ENCODE results near the gene COL5A3.

DNA sequence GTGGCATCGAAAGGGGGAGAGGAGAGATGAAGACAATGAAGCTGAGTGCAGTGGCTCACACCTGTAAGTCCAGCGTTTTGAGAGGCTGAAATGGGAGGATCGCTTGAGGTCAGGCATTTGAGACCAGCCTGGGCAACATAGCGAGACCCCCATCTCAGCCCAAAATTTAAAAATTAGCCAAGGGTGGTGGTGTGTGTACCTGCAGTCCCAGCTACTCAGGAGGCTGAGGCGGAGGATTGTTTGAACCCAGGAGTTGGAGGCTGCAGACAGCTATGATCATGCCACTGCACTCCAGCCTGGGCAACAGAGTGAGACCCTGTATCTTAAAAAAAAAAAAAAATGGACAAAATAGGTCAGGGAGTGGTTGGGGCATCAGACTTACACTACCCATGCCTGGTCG lies 10.5 kb upstream of the COL5A3 start:
- TF ChIP-seq POLR2A (IDR thresholded peaks at IDR 0.05): no peak
- TF ChIP-seq, protein P1, sequence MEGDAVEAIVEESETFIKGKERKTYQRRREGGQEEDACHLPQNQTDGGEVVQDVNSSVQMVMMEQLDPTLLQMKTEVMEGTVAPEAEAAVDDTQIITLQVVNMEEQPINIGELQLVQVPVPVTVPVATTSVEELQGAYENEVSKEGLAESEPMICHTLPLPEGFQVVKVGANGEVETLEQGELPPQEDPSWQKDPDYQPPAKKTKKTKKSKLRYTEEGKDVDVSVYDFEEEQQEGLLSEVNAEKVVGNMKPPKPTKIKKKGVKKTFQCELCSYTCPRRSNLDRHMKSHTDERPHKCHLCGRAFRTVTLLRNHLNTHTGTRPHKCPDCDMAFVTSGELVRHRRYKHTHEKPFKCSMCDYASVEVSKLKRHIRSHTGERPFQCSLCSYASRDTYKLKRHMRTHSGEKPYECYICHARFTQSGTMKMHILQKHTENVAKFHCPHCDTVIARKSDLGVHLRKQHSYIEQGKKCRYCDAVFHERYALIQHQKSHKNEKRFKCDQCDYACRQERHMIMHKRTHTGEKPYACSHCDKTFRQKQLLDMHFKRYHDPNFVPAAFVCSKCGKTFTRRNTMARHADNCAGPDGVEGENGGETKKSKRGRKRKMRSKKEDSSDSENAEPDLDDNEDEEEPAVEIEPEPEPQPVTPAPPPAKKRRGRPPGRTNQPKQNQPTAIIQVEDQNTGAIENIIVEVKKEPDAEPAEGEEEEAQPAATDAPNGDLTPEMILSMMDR (IDR thresholded peaks at IDR 0.05): no peak

All from esophagus squamous epithelium (tissue), 4 donors.